Measurements from ENCODE around the gene IFNB1. TPM values are rescaled to one million over a fixed set of nuclear protein-coding genes. Genes with fewer than 3 reads are reported as not detected.
A peak's percentile ranks its signal among the peaks of the same experiment; 100 is the strongest.

IFNB1 gene
- total RNA-seq, 1 experiment from 2014 or later = not detected

- DNase-seq (ENCODE audit: low read depth) = no peak
These were observed 6.8 kb downstream of the IFNB1 start for GRCh38 chr9:21070906-21071305.

DNA sequence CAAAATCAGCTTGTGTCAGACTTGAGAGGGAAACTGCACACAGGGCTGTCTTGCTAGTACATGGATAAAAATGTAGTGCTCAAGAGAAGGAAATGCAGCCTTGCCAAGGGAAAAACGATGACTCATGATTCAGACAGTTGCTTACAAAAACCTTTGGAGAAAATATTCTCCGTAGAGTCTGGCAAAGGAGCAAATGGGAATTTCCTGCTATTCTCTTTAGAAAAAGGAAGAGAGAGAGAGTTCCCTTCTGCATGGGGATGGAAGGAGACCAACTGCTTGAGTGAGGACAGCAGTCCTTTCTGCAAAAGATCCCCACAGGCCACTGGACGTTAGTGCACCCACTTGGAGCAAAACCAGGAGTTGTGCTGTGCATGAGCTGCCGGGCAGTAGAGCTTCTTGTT is 7.6 kb downstream of the IFNB1 start:
- DNase-seq (ENCODE audit: low read depth) = peak; percentile 92

- peak; percentile 57 for DNase-seq (ENCODE audit: low read depth)
These were observed 16.7 kb downstream of the IFNB1 start for GRCh38 chr9:21060919-21061561.

DNA sequence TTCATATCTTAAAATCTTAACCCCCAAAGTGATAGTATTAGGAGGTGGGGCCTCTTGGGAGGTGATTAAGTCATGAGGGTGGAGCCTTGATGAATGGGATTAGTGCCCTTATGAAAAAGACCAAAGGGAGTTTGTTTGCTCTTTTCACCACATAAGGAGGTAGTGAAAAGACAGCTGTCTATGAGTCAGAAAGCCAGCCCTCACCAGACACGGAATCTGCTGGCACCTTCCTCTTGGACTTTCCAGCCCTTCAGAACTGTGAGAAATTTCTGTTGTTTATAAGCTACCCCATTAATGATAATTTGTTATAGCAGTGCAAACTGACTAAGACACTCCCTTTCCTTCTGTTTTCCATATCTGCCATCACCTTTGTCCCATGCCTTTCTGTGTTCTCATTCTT is 20.8 kb downstream of the IFNB1 start:
- DNase-seq (ENCODE audit: low read depth) = peak; percentile 69

- no peak for DNase-seq (ENCODE audit: low read depth)
These were observed 23.9 kb downstream of the IFNB1 start for GRCh38 chr9:21053851-21054250.

DNA sequence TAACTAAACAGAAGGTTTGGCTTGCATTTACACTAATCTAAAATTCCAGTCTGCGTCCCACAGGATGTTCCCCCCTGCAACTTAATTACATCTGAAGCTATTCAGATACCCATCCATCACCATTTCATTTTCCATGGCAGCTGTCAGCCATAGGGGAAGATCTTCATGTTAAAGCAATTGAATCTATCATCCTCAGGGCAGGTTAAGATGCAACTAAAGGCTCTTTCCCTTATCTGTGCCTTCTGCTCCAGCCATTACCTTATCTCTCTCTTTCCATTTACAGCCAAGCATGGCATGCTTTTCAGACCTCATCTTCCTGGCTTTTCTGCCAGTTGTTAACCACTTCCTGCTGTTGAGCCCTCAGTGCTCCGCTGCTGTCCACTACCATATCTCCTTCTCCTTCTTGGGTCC is 30.5 kb downstream of the IFNB1 start:
- DNase-seq (ENCODE audit: low read depth) = no peak

DNA sequence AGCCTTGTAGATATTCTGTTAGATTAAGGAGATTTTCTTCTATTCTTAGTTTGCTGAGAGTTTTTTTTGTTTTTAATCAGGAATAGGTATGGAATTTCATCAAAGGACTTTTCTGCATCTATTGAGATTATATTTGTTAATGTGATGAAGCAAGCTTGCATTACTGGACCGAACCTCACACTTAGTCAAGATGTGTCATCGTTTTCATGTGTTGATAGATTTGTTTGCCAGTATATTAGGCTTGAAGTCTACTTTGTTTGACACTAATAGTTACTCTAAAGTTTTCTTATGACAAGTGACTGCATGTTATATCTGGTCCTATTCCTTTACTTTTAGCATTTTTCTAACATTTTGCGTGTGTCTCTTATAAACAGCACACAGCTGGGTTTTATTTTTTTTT is 33.9 kb downstream of the IFNB1 start:
- no peak for DNase-seq (ENCODE audit: low read depth)

DNA sequence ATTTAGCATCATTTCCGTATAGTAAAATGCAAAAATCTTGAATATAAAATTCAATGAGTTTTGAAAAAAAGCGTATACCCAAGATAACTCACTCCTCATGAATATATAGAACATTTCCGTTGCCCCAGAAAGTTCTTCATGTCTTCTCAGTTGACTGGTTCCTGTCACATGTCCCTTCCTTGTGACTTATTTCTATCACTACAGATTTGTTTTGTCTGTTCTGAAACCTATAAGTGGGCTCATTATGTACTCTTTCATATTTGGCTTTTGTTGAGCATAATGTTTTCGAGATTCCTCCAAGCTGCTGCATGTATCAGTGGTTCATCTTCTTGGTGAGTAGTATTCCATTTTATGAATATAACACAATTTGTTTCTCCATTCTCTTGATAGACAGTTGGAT is 35.3 kb downstream of the IFNB1 start:
- no peak for DNase-seq (ENCODE audit: low read depth)

DNA sequence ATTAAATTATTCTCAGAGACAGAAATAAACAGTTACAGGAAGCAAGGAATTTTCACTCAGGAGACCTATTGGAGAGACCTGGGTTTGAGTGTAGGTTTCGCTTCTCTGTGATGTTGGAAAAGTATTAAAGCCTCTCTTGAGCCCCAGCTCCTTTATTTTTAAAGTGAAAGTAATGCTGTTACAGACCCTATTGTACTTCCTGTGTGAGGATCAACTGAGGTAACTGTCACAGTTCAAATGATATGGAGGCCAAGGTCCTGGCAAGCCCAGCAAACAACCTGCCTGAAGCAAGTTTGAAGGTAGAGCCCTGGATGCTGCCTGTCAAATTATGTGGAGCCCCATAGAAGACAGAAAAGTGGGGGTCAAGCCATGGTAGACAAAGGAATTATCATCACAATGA is 38.4 kb downstream of the IFNB1 start:
- no peak for DNase-seq (ENCODE audit: low read depth)

GRCh38 chr9:21037278-21037677 is 40.5 kb downstream of the IFNB1 start:
- DNase-seq (ENCODE audit: low read depth) = no peak

DNA sequence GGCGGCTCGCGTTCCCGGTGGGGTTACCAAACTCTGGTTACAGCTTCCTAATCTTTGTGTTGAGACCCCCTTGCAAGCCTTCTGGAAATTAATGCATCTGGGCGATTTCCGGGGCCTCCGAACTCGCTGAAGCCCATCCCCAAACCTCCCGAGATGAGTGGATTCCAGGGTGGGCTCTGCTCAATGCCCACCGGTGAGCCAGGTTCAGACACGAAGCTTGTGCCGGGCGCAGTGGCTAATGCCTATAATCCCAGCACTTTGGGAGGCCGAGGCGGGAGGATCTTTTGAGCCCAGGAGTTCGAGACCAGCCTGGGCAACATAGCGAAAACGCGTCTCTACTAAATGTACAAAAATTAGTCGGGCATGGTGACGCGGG is 45.9 kb downstream of the IFNB1 start:
- DNase-seq (ENCODE audit: low read depth) = no peak

GRCh38 chr9:21031091-21031807 is 46.5 kb downstream of the IFNB1 start, which contains the start of gene HACD4:
TSS of gene HACD4 (minus strand) at chr9:21031640. CDS start at chr9:21031590, 50 bp downstream.
- no peak for DNase-seq (ENCODE audit: low read depth)

DNA sequence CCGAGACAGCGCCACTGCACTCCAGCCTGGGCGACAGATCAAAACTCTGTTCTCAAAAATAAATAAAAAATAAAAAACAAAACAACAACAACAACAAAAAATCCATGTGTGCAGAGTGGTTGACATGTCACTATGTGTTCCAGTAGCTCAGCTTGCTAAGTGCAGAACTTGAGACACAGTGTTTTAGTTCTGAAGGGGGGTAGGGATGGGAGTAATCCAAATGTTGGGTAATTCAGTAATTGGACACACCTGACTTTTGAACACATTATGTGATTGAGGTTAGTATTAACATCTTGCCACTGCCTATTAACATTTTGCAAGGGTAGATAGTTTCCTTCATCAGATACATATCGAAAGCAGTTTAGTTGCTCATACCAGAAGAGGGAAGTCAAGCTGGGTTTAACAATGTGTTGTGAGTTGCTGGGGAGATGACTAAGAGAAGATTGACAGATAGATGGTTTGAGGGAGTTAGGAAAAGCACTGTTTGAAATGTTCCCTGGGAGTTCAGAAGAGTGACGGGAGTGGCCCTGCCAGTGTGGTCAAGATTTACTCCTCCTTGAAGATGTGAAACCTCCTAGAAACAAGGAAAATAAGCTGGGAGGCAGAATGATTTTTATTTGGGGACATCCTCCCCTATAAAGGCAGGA is 47.2 kb downstream of the IFNB1 start:
- peak; percentile 14 for DNase-seq (ENCODE audit: low read depth)

GRCh38 chr9:21029661-21030060 is 48.1 kb downstream of the IFNB1 start:
- no peak for DNase-seq (ENCODE audit: low read depth)

GRCh38 chr9:21028466-21028865 is 49.3 kb downstream of the IFNB1 start:
- peak; percentile 33 for DNase-seq (ENCODE audit: low read depth)

DNA sequence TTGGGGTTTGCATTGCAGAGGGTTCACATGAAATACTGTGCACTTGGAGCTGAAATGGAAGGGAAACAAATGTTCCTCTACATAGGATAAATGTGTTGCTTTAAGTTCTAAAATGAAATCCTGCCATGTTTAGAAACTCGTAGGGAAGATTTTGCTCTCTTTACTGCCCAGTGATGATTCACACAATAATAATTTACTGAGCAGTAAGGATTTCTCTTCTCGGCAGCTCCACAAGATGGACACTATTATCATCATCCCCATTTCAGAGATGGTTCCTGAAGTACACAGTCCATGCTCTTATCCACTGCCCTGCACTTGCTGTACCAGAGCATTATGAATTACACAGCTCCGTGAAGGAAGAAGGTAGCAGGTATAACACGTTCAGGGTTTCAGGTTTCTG is 50.4 kb downstream of the IFNB1 start:
- DNase-seq (ENCODE audit: low read depth) = peak; percentile 12

Other genes with a start within 250 kb of the IFNB1 start
- 0.34 and 0.38 TPM in 2 replicates for gene HACD4, start 46.3 kb downstream of the IFNB1 start, total RNA-seq (2014; rRNA removed)
- not detected in 2 replicates for gene IFNW1, start 63.9 kb upstream of the IFNB1 start, total RNA-seq (2014; rRNA removed)
- gene IFNA21, start 88.7 kb upstream of the IFNB1 start, total RNA-seq (2014; rRNA removed) = not detected in 2 replicates
- not detected in 2 replicates for gene IFNA4, start 109.6 kb upstream of the IFNB1 start, total RNA-seq (2014; rRNA removed)
- not detected in 2 replicates for gene IFNA7, start 124.3 kb upstream of the IFNB1 start, total RNA-seq (2014; rRNA removed)
- gene IFNA10, start 129.2 kb upstream of the IFNB1 start, total RNA-seq (2014; rRNA removed) = not detected in 2 replicates
- not detected in 2 replicates for gene IFNA16, start 139.4 kb upstream of the IFNB1 start, total RNA-seq (2014; rRNA removed)
- gene IFNA17, start 150.3 kb upstream of the IFNB1 start, total RNA-seq (2014; rRNA removed) = not detected in 2 replicates
- gene IFNA14, start 162.1 kb upstream of the IFNB1 start, total RNA-seq (2014; rRNA removed) = not detected in 2 replicates
- not detected in 2 replicates for gene IFNA5, start 227.4 kb upstream of the IFNB1 start, total RNA-seq (2014; rRNA removed)